Dedifferentiated amniotic fluid mesenchymal stem cell (primary cell): ENCODE measurements around the gene DTX4.

Source experiments
- DNase-seq: peaks from one replicate; pipeline ENCODE4 v3.0.0-alpha.2; 2016; ENCODE audit errors: extremely low spot score

DTX4 gene

GRCh38 chr11:59173080-59173963, 1.4 kb downstream of the DTX4 start:
- DNase-seq = no peak

- DNase-seq = no peak
Measured at GRCh38 chr11:59173964-59174663, 2.2 kb downstream of the DTX4 start.

- DNase-seq = peak; percentile 32
Measured at GRCh38 chr11:59174664-59175033, 2.7 kb downstream of the DTX4 start.

- DNase-seq = no peak
Measured at GRCh38 chr11:59175091-59175501, 3.2 kb downstream of the DTX4 start.

- no peak for DNase-seq
Measured at GRCh38 chr11:59176330-59176729, 4.4 kb downstream of the DTX4 start.

DNA sequence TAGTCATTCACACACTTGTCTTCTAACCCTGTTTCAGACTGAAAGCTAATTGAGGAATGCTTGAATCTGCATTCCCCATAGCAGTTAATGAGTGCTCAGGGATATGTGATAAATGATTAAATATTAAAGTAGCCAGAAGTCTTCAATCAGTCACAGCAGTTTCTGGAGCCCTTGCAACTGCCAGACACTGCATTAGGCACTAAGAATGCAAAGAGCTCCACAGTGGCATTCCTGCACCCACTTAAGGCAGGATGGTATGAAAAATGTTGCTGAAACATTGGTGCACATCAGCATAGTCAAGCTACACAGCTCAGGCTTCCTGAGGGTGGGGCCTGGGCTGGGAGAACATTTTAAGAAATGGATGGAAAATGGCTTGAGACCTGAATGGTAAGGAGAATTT, 6.5 kb downstream of the DTX4 start:
- no peak for DNase-seq

GRCh38 chr11:59179121-59179520, 7.2 kb downstream of the DTX4 start:
- no peak for DNase-seq

DNA sequence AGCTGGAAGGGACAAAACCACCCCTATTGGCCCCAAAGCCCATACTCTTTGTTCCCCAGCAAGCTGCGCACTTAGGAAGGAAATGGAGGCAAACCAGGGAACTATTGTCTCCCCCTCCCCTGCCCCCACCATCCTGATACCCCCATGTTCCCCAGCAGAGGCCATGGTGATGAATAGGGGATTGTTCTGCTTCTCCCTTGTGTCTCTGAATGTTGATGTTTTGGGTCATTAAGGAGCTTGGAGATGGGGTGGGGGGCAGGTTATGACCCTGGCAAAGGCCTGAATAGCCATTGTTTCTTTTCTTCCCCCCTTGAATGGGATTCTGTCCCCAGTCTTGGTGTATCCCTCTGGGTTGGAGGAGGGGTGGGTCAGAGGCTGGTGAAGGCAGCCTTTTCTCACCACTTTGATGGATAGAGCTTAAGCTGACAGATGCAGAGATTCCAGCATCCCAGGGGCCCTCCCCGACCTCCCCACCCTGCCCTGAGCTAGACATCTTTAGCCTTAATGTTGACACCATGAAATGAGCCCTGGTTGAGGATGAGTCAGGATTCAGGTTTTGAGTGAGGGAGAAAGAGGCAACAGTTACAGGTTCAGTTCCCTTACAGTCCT, 8.3 kb downstream of the DTX4 start:
- no peak for DNase-seq

- DNase-seq = no peak
Measured at GRCh38 chr11:59180907-59181306, 9.0 kb downstream of the DTX4 start.

DNA sequence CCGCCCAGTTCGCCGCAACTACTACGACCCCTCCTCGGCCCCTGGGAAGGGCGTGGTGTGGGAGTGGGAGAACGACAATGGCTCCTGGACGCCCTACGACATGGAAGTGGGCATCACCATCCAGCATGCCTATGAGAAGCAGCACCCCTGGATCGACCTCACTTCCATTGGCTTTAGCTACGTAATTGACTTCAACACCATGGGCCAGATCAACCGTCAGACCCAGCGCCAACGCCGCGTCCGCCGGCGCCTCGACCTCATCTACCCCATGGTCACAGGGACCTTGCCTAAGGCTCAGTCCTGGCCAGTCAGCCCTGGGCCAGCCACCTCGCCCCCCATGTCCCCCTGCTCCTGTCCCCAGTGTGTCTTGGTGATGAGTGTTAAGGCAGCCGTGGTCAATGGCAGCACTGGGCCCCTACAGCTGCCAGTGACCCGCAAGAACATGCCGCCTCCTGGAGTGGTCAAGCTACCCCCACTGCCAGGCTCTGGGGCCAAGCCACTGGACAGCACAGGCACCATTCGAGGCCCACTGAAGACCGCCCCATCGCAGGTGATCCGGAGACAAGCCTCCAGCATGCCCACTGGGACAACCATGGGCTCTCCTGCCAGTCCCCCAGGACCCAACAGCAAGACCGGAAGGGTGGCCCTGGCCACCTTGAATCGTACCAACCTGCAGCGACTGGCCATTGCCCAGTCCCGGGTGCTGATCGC, 10.0 kb downstream of the DTX4 start:
- DNase-seq = no peak

DNA sequence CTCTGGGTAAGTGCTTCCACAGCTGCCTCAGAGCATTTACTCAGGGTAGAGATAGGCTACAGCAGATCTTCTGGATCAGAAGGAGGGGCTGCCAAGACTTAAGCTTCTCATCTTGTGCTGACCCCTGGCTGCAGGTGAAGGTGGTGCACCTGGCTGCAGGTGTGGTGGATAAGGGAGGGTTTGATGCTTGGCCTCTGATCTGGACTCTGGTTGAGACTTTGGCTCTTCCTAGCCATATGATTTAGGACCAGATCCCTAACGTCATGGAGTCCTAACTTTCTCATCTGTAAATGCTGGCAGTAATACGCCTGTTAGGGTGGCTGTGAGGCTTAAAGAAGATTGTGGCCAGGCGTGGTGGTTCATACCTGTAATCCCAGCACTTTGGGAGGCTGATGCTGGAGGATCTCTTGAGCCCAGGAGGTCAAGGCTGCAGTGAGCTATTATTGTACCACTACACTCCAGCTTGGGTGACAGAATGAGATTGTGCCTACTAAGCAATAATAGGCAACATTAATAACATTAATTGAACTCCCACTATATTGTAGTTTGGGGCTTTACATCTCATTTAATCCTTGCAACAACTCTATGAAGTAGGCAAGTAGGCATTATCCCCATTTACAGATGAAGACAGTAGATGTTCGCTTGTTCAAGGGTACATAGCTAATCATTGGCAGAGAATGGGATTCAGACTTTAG, 10.7 kb downstream of the DTX4 start:
- DNase-seq = no peak

GRCh38 chr11:59183771-59184170, 11.8 kb downstream of the DTX4 start:
- DNase-seq = no peak

DNA sequence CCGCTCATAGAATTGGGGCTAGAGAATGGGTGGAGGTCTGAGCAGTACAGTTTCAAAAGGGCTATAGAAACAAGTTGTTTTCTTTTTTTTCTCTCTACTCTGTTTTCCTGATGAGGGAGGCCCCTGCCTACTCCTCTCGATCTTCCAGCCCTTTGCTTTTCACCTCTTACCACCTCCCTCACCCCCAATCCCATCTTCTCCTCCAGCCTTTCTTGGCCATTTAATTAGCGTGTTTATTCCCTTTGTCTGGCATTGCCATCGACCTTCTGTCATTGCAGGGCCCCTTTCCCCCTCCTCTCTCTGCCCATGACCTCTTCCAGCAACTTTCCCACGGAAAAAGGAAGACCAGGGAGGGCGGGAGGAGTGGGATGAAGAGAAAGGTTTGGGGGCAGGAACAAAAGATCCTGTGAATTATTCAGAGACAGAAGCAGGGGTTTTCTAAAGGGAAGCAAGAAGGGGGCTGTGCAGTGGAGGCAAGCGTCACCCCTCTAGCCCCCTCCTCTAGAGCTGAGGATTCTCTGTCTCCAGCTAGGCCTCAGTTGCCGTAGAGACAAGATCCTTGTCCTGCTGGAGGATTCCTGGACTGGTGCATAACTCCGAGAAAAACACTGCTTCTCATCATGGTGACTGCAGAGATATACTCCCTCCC, 12.9 kb downstream of the DTX4 start:
- no peak for DNase-seq

GRCh38 chr11:59185386-59185945, 13.5 kb downstream of the DTX4 start:
- no peak for DNase-seq

DNA sequence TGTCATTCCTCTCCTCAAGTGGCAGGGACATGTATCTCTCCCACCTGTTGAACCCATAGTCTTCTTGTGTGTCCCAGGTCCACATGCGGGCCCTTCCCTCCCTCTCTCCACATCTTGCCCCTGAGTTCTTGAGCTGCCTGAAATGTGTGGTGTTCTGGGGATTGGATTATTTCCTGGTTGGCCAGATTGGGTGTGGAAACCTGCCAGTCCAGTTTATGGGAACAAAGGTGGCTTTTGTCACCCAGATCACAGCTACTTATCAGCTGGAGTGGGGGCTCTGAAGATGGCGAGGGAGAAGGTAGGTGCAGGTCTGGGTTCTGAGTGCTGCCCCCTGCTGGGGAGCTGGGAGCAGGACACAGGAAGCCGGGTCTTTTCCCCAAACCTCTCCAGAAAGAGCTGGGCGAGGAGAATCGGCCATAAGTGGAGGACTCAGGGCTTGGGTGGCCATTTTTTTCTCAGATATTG, 14.2 kb downstream of the DTX4 start:
- DNase-seq = no peak

DNA sequence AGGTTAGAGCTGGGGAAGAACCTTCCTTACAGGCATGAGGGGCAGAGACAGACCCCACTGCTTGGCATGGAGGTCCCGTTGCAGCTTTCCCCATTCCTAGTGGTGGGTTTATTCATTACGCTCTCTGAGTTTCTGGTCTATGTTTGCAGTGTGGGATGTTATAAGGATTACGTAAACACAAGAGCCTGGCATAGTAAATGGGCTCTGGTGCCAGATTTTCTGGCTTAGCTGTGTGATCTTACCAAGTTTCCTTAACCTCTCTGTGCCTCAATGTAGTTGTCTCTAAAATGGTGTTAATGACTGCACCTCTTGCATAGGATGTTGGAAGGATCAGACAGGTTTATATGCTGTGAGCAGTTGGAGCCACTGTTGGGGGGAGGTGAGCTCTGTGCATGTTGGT, 15.1 kb downstream of the DTX4 start:
- no peak for DNase-seq

GRCh38 chr11:59187587-59187986, 15.7 kb downstream of the DTX4 start:
- DNase-seq = no peak

GRCh38 chr11:59188954-59189353, 17.0 kb downstream of the DTX4 start:
- no peak for DNase-seq

DNA sequence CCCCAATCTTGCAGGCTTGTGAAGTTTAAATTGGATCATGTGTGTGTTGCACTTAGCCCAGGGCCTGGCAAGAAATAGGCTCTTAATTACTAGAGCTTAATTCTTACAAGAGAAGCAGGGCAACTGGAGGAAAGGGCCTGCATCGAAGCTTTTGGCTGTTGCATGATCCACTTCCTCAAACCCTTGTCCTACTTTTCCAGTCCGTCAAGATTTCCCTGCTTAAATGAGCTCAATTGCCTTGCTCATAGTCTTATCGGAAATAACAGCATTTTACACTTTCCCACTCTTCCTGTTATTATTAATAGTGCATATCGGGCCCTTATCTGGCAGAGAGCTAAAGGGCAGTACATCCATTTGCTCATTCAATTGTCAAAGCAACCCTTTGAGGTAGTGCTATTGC, 18.1 kb downstream of the DTX4 start:
- no peak for DNase-seq

- no peak for DNase-seq
Measured at GRCh38 chr11:59191095-59191494, 19.2 kb downstream of the DTX4 start.

DNA sequence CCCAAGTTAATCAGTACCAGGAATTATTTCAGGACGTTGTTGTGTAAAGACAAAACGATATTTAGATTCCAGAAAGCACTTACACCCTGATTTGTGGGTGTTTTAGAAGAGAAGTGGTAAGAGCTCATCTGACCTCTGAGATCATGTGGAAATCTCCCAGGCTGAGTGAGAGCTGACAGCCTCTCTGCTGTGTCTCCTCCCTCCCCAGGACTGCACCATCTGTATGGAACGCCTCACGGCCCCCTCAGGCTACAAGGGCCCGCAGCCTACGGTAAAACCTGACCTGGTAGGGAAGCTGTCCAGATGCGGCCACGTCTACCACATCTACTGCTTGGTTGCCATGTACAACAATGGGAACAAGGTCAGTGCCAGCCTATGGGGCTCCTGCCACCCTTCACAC, 20.0 kb downstream of the DTX4 start:
- DNase-seq = no peak
